ENCODE data around the gene ZNF169. TPM values are rescaled to one million over a fixed set of nuclear protein-coding genes. Genes with fewer than 3 reads are reported as not detected.
"Not testable (repeated sequence)": the region's sequence is repeated elsewhere in the genome, so short reads cannot be mapped to it uniquely, and the experiment has no call there.

ZNF169 gene
- polyA plus RNA-seq, 1 donor from 2014 or later, result 8.3 TPM

DNA sequence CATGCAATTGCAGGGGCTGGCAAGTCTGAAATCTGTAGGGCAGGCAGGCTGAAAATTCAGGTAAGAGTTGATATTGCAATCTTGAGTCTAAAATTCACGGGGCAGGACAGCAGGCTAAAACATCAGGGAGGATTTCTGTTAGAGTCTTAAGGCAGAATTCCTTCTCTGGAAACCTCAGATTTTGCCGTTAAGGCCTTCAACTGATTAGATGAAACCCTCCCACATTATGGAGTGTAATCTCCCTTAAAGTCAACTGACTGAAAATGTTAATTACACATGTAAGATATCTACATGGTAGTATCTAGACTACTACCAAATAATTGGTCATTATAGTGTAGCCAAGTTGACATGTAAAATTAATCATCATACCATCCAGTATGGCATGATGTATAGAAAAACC, 3.1 kb upstream of the ZNF169 start:
- H3K27ac ChIP-seq (ENCODE audit: low read length), result no peak overlapping the region
- no peaks in the 10 kb centered on the region for H3K79me2 ChIP-seq (replicated peaks; ENCODE audit: insufficient read depth, low read length)
- H3K9me2 ChIP-seq (ENCODE audit: insufficient read depth, low read length), result no peaks in the 10 kb centered on the region
- H3K9me3 ChIP-seq (ENCODE audit: low read length), result no peaks in the 10 kb centered on the region
- H3K27me3 ChIP-seq (ENCODE audit: insufficient read depth, low read depth, low read length), result no peaks in the 10 kb centered on the region
- H3K4me2 ChIP-seq (ENCODE audit: low read length), result no peak overlapping the region
- no peaks in the 10 kb centered on the region for H3K36me3 ChIP-seq (ENCODE audit: insufficient read depth, low read length)
- no peaks in the 10 kb centered on the region for H4K20me1 ChIP-seq (ENCODE audit: insufficient read depth)
- TF ChIP-seq, protein P1, sequence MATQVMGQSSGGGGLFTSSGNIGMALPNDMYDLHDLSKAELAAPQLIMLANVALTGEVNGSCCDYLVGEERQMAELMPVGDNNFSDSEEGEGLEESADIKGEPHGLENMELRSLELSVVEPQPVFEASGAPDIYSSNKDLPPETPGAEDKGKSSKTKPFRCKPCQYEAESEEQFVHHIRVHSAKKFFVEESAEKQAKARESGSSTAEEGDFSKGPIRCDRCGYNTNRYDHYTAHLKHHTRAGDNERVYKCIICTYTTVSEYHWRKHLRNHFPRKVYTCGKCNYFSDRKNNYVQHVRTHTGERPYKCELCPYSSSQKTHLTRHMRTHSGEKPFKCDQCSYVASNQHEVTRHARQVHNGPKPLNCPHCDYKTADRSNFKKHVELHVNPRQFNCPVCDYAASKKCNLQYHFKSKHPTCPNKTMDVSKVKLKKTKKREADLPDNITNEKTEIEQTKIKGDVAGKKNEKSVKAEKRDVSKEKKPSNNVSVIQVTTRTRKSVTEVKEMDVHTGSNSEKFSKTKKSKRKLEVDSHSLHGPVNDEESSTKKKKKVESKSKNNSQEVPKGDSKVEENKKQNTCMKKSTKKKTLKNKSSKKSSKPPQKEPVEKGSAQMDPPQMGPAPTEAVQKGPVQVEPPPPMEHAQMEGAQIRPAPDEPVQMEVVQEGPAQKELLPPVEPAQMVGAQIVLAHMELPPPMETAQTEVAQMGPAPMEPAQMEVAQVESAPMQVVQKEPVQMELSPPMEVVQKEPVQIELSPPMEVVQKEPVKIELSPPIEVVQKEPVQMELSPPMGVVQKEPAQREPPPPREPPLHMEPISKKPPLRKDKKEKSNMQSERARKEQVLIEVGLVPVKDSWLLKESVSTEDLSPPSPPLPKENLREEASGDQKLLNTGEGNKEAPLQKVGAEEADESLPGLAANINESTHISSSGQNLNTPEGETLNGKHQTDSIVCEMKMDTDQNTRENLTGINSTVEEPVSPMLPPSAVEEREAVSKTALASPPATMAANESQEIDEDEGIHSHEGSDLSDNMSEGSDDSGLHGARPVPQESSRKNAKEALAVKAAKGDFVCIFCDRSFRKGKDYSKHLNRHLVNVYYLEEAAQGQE (IDR thresholded peaks at IDR 0.05; ENCODE audit: borderline replicate concordance), result no peak
- TF ChIP-seq, protein P2, sequence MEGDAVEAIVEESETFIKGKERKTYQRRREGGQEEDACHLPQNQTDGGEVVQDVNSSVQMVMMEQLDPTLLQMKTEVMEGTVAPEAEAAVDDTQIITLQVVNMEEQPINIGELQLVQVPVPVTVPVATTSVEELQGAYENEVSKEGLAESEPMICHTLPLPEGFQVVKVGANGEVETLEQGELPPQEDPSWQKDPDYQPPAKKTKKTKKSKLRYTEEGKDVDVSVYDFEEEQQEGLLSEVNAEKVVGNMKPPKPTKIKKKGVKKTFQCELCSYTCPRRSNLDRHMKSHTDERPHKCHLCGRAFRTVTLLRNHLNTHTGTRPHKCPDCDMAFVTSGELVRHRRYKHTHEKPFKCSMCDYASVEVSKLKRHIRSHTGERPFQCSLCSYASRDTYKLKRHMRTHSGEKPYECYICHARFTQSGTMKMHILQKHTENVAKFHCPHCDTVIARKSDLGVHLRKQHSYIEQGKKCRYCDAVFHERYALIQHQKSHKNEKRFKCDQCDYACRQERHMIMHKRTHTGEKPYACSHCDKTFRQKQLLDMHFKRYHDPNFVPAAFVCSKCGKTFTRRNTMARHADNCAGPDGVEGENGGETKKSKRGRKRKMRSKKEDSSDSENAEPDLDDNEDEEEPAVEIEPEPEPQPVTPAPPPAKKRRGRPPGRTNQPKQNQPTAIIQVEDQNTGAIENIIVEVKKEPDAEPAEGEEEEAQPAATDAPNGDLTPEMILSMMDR (IDR thresholded peaks at IDR 0.05; ENCODE audit: poor library complexity, severe bottlenecking), result no peak
- TF ChIP-seq EP300 (conservative IDR thresholded peaks at IDR 0.05; ENCODE audit: poor library complexity, severe bottlenecking) (no peak), MXI1 (conservative IDR thresholded peaks at IDR 0.05; ENCODE audit: poor library complexity, severe bottlenecking) (no peak), POLR2AphosphoS5 (IDR thresholded peaks at IDR 0.05) (no peak), TAF1 (IDR thresholded peaks at IDR 0.05; ENCODE audit: low read depth) (no peak), SMC3 (conservative IDR thresholded peaks at IDR 0.05; ENCODE audit: poor library complexity) (no peak), RAD21 (conservative IDR thresholded peaks at IDR 0.05) (no peak), EZH2 (IDR thresholded peaks at IDR 0.05; ENCODE audit: borderline replicate concordance, insufficient read depth, low read length, poor library complexity, severe bottlenecking) (no peak)
- H2AFZ ChIP-seq (ENCODE audit: low read depth, low read length), result no peak overlapping the region
- no peak overlapping the region for H3K9ac ChIP-seq (ENCODE audit: low read length)
- H3F3A ChIP-seq (ENCODE audit: insufficient read depth, low read length, poor library complexity, severe bottlenecking), result no peaks in the 10 kb centered on the region
- no peak overlapping the region for H3K4me3 ChIP-seq (ENCODE audit: low read length)

DNA sequence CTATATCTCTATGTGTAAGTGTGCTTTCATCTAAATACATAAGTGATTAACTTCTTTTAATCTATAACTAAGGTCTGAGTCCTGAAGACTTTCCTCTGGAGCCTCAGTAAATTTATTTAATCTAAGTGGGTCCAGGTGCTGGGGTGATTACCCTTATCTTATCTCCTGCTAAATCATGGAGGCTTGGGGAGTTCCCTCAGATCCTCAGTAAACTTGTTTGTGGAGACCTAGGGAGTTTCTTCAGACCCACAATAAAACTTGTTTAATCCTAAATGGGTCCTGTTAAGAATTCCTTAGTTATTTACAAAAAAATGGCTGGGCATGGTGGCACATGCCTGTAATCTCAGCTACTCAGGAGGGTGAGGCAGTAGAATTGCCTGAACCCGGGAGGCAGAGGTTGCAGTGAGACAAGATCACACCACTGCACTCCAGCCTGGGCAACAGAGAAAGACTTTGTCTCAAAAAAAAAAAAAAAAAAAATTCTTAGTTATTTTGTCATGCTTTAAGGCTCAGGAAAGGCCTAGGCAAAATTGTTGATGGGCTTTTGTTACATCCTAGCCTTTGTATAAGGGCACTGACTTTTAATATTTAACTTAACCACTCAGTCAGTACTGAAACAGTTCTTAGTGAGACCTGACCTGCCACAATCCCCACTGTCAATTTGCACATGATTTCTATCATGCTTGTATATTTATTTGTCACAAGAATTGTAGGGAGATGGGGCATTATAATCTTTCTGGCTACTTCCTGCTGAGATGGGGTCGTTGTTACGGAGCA, 6.7 kb downstream of the ZNF169 start:
- not testable (repeated sequence) for H2AFZ ChIP-seq (ENCODE audit: low read depth, low read length); H3F3A ChIP-seq (ENCODE audit: insufficient read depth, low read length, poor library complexity, severe bottlenecking); H3K27ac ChIP-seq (ENCODE audit: low read length); H3K9me3 ChIP-seq (ENCODE audit: low read length); H4K20me1 ChIP-seq (ENCODE audit: insufficient read depth); H3K36me3 ChIP-seq (ENCODE audit: insufficient read depth, low read length); H3K79me2 ChIP-seq (replicated peaks; ENCODE audit: insufficient read depth, low read length); H3K27me3 ChIP-seq (ENCODE audit: insufficient read depth, low read depth, low read length); H3K9ac ChIP-seq (ENCODE audit: low read length); H3K9me2 ChIP-seq (ENCODE audit: insufficient read depth, low read length); H3K4me3 ChIP-seq (ENCODE audit: low read length); H3K4me2 ChIP-seq (ENCODE audit: low read length)

Data from neural cell (in vitro differentiated cells).